Natural killer cell treated with Interleukin-12 subunit alpha and Interleukin-12 subunit beta and Interleukin-15 and Interleukin-18, amount 100 ng/mL, for 72 hours (primary cell): ENCODE data around the gene EZR. TPM values are rescaled to one million over a fixed set of nuclear protein-coding genes. Genes with fewer than 3 reads are reported as not detected.
"Not testable (repeated sequence)": the region's sequence is repeated elsewhere in the genome, so short reads cannot be mapped to it uniquely, and the experiment has no call there.

ENCODE experiments used
- ATAC-seq, 2 donors: fragments of 150-1000 bp; cut with Tn5 transposase in 1 of 2; sonication (Bioruptor Pico), chemical (Tn5 transposase) in 1 of 2; 2 replicates each; pipeline ENCODE4 v1.10.0; 2021
- DNase-seq: peaks from one replicate; pipeline ENCODE4 v3.0.0; 2022; ENCODE audit warnings: low spot score
- H3K27ac Mint-ChIP-seq, 2 donors: 1 replicate in 1 of 2; 2 replicates in 1 of 2; pipeline ENCODE4 v1.8.0; 2022; ENCODE audit warnings: mixed read lengths in 2 of 2, mild to moderate bottlenecking in 1 of 2, moderate library complexity in 1 of 2
- H3K27me3 Mint-ChIP-seq, 2 donors: 1 replicate in 1 of 2; 2 replicates in 1 of 2; pipeline ENCODE4 v1.8.0; 2022; ENCODE audit warnings: mixed read lengths in 2 of 2
- H3K36me3 Mint-ChIP-seq: one replicate; pipeline ENCODE4 v1.8.0; 2022; ENCODE audit warnings: mixed read lengths
- H3K4me1 Mint-ChIP-seq, 2 donors: 1 replicate in 1 of 2; 2 replicates in 1 of 2; pipeline ENCODE4 v1.8.0; 2022; ENCODE audit warnings: low read depth in 2 of 2, mixed read lengths in 2 of 2, mild to moderate bottlenecking in 1 of 2
- H3K4me3 Mint-ChIP-seq: one replicate; pipeline ENCODE4 v1.8.0; 2022; ENCODE audit warnings: mixed read lengths
- H3K9me3 Mint-ChIP-seq: 2 replicates; pipeline ENCODE4 v1.8.0; 2022; ENCODE audit warnings: mixed read lengths
- total RNA-seq, 2 donors: library from RNA; stranded (reverse); gene quantifications; one replicate each; pipeline ENCODE4 v1.2.3, GENCODE V29; 2022

The EZR gene
- total RNA-seq, 2 donors from 2014 or later = 71.0 to 135 TPM

DNA sequence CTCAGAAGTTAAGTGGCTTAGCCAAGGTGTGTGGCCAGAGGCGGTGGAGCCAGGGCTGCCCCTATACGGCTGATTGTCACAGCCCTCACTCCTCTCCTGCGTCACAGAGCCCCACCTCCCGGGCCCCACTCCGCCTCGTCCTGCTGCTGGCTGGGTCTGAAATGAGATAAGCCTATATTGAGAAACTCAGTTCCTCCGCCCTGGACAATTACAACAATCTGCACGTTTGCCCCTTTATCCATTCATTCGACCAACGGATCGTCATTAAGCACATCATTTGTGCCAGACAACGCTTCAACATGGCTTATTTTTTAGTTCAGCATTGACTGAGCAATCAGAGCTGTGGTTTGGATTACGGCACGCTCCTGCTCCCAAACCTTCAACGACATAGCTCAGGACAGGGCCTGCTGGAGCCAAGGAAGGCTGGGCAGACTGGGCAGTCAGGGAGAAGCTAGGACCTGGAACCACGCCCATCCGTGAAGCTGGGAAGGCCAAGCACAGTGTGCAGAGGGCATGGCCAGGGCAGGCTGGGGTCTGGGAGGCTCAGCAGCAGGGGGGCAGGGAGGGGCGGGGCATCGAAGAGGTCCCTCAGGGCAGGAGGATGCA is 16.6 kb upstream of the EZR start:
- Mint-ChIP-seq H3K27me3 (peaks cover 0 to 5% of the 10 kb centered on the region in 2 donors), H3K36me3 (no peaks in the 10 kb centered on the region), H3K4me1 (peaks cover 2 to 4% of the 10 kb centered on the region in 2 donors), H3K9me3 (no peaks in the 10 kb centered on the region), H3K4me3 (no peak overlapping the region), H3K27ac (no peak overlapping the region)
- DNase-seq (no peak), ATAC-seq (peak in 1 of 2 donors; percentile 52)

DNA sequence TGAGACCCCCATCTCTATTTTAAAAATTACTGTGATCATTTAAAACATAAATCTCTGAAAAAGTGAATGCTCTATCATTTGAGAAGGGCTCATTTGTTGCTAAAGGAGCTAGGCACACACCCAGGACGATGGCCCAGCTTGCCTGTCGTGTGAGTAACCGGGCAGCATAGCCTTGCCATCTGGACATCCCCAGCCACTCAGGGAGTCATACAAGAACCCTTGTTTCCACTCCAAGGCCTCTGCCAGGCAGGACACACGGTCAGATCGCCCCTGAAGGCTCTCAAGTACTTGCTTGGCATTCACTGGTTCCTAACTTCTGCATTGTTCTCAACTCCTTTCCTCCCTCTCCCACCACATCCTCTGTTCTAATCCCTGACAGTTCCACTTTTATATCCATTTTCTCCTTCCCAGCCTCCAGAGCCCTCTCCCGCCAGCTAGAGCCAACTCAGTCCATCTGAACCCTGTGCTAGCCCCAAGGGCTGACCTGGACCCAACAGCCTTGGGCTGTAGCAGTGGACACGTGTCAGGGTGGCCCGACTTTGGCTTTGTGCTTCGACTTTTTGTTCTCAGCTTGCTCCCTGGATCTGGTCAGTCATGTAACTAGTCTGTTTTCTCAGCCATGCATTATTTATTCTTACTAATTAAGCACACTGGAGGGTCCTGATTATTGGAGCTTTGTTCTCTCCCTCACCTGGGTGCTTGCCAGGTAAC is 15.7 kb upstream of the EZR start:
- Mint-ChIP-seq H3K27ac (peak overlapping the region in 1 of 2 donors; percentile 9), H3K4me1 (peaks cover 2 to 4% of the 10 kb centered on the region in 2 donors)

DNA sequence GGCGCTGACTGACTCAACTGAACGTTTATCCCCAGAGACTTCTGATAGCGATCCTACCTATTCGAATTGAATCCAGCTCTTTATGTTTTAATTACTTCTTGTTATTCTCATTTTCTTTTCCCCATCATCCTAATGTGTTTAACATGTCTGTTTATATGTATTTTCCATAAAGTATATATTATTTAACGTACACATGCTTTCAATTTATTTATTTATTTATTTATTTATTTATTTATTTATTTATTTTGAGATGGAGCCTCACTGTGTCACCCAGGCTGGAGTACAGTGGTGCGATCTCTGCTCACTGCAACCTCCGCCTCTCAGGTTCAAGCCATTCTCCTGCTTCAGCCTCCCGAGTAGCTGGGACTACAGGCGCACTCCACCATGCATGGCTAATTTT is 13.6 kb upstream of the EZR start:
- not testable (repeated sequence) for H3K27me3 Mint-ChIP-seq, ATAC-seq, H3K27ac Mint-ChIP-seq, DNase-seq, H3K36me3 Mint-ChIP-seq, H3K4me1 Mint-ChIP-seq, H3K4me3 Mint-ChIP-seq, H3K9me3 Mint-ChIP-seq

More for the DNA sequence above, 15.7 kb upstream of the EZR start:
- H3K36me3 Mint-ChIP-seq = no peaks in the 10 kb centered on the region
- ATAC-seq (no peak), DNase-seq (no peak)
- H3K27me3 Mint-ChIP-seq = peaks cover 0 to 5% of the 10 kb centered on the region in 2 donors
- H3K9me3 Mint-ChIP-seq = no peaks in the 10 kb centered on the region
- H3K4me3 Mint-ChIP-seq = no peak overlapping the region

DNA sequence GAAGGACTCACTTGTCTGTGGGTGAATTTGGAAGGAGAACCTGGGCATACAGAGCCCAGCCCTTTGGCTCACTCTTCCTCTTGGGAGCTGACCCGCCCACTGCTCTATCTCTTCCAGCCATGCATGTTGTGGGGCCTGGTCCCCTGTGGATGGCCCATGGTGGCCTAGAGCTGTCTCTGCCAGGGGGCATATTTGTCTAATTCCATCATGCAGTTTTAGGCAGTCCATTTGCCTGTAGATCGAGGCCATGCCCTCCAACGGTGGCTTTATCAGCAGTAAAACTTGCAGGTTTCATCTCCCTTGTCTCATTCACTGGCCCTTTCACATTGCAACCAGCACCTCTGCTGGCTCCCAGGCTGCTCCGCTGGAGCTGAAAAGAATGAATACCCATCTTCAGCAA is 12.9 kb upstream of the EZR start:
- DNase-seq (no peak), ATAC-seq (no peak)
- H3K36me3 Mint-ChIP-seq = no peaks in the 10 kb centered on the region
- H3K4me1 Mint-ChIP-seq = peaks cover 4 to 5% of the 10 kb centered on the region in 2 donors
- H3K4me3 Mint-ChIP-seq = no peak overlapping the region
- H3K27ac Mint-ChIP-seq = no peak overlapping the region
- no peaks in the 10 kb centered on the region for H3K9me3 Mint-ChIP-seq
- H3K27me3 Mint-ChIP-seq = peaks cover 0 to 5% of the 10 kb centered on the region in 2 donors

DNA sequence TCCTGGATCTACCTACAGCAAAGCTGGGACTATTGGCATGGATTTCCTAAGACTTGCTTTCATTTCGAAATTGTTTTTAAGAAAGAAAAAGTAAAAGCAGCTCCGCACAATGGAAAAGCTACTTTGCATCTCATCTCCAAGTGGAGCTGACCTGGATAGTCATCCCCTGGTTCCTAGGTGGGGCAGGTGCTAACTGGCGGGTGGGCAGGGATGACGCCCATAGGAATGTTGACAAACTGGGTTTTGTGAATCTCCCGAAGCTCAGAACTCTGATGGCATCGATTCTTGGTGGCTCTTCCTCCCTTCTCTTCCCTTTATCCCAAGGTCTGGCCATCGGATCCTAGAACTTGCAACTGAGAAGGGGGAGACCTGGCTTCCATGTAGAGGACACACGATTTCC is 12.4 kb upstream of the EZR start:
- no peak overlapping the region for H3K4me3 Mint-ChIP-seq
- H3K36me3 Mint-ChIP-seq = no peaks in the 10 kb centered on the region
- no peak overlapping the region for H3K27ac Mint-ChIP-seq
- ATAC-seq (no peak), DNase-seq (no peak)
- H3K4me1 Mint-ChIP-seq = peaks cover 4 to 5% of the 10 kb centered on the region in 2 donors
- H3K9me3 Mint-ChIP-seq = no peaks in the 10 kb centered on the region
- peaks cover 0 to 5% of the 10 kb centered on the region in 2 donors for H3K27me3 Mint-ChIP-seq

DNA sequence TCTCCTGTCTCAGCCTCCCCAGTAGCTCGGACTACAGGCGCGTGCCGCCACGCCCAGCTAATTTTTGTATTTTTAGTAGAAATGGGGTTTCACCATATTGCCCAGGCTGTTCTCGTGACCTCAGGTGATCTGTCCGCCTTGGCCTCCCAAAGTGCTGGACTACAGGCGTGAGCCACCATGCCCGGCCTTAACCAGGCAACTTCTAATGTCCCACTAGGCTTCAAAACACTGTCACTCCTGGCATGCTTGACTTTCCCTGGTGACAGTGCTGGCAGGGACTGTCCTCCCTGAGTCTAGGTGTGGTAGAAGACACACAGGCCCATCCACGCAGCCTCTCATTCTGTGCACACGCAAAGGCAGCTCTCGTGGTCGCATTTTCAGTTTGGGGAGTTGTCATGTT is 11.6 kb upstream of the EZR start:
- H3K36me3 Mint-ChIP-seq = no peaks in the 10 kb centered on the region
- peaks cover 0 to 5% of the 10 kb centered on the region in 2 donors for H3K27me3 Mint-ChIP-seq
- H3K9me3 Mint-ChIP-seq = no peaks in the 10 kb centered on the region
- DNase-seq (no peak), ATAC-seq (no peak)
- no peak overlapping the region for H3K27ac Mint-ChIP-seq
- peaks cover 2 to 5% of the 10 kb centered on the region in 2 donors for H3K4me1 Mint-ChIP-seq
- no peak overlapping the region for H3K4me3 Mint-ChIP-seq

DNA sequence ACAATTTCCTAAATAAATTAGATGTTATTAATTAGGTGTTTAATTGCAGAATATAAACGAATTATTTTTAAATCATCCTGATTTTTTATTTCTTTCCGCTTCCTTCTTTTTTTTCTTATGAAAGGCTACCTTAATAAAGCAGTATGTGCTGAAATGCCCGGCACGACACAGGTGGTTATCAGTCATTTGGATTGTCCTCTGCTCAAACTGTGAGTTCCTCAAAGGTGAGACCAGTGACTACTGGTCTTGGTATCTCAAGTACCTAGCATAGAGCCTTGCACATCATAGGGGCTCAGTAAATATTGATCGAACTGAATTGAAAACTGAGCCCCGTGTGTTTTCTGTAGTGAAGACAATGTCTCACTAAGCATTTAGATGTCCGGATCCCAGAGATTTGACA is 9.6 kb upstream of the EZR start:
- Mint-ChIP-seq H3K27ac (no peak overlapping the region), H3K9me3 (no peaks in the 10 kb centered on the region), H3K27me3 (no peaks in the 10 kb centered on the region), H3K36me3 (no peaks in the 10 kb centered on the region), H3K4me1 (peaks cover 0 to 5% of the 10 kb centered on the region in 2 donors), H3K4me3 (no peak overlapping the region)
- no peak for DNase-seq
- ATAC-seq = no peak

DNA sequence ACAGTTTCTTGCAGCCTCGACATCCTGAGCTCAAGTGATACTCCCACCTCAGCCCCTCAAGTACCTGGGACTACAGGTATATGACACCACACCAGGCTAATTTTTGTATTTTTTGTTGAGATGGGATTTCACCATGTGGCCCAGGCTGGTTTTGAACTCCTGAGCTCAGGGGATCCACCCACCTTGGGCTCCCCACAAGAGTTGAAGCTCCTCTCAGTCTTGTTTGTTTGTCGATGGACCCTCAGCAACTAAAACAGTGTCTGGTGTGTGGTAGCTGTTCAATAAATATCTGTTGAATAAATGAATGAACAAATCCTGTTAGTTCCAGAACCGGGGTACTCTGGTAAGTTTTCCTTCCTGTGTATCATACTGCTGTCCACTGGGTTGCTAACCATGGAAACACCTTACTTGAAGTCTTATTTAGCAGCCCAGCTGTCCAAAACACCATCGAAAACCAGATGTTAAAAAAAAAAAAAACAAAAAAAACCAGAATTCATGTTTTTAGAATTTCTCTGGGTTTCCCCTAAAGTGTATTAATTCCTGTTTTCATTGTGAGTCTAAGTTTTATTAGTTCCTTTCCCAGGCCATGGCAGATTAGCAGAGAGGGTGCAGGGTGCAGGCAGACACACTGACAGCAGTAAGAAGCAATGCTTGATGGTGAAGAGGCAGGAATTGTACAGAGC is 7.8 kb upstream of the EZR start:
- Mint-ChIP-seq H3K27ac (no peak overlapping the region), H3K36me3 (no peaks in the 10 kb centered on the region), H3K27me3 (no peaks in the 10 kb centered on the region), H3K9me3 (no peaks in the 10 kb centered on the region), H3K4me3 (no peak overlapping the region), H3K4me1 (peaks cover 8 to 12% of the 10 kb centered on the region in 2 donors)
- DNase-seq = no peak
- ATAC-seq = no peak

DNA sequence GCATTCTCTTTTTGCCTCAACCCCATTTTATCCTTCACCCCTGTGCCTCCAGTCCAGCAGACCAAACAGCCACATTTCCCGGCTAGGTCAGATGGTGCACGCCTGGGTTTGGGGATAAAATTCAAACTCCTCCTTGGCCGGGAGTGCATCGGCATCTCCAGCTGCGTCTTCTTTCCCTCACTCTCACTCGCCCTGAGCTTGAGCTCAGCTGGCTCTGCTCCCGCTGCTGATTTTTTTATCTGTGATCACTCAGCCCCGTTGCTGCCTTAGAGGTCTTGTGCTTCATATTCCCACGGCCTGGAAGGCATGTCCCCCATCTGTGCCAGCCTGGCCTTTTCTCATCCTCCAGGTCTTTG is 6.8 kb upstream of the EZR start:
- H3K36me3 Mint-ChIP-seq = no peaks in the 10 kb centered on the region
- H3K27ac Mint-ChIP-seq = no peak overlapping the region
- H3K27me3 Mint-ChIP-seq = no peaks in the 10 kb centered on the region

DNA sequence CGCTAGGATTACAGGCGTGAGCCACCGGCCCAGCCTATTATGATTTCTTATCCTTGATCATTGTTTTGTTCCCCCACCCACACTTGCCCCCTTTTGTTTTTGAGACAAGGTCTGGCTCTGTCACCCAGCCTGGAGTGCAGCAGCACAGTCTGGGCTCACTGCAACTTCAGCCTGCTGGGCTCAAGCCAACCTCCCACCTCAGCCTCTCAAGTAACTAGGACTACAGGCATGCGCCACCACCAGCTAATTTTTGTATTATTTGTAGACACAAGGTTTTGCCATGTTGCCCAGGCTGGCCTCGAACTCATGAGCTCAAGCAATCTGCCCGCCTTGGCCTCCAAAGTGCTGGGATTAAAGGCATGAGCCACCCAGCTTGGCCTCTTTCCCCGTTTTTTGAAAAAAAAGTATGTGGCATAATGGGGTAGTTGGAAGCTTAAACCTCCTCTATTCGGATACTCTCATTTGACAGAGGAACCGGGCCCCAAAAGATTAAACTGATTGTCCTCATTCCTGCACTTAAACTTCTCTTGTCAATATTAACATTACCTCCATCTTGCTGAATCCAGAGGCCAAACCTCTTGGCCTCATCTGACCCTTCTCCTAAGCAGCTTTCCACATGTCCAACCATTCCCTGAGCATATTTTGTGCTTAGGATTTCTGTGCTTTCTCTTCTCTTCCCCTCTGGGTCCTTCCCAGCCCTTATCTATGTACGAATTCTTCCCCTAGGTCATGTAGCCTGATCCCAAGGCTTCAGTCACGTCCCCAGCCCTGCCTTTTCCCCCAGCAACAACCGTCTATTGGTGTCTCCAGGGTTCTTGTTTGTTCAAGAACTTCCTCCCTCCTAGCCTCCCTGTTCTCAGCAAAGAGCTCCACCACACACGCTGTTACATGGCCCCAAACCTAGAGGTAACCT is 6.1 kb upstream of the EZR start:
- ATAC-seq (no peak), DNase-seq (no peak)
- Mint-ChIP-seq H3K4me3 (no peak overlapping the region), H3K27me3 (no peaks in the 10 kb centered on the region), H3K27ac (no peak overlapping the region), H3K36me3 (no peaks in the 10 kb centered on the region), H3K9me3 (no peaks in the 10 kb centered on the region), H3K4me1 (peaks cover 8 to 12% of the 10 kb centered on the region in 2 donors)

More for the DNA sequence above, 6.8 kb upstream of the EZR start:
- DNase-seq (no peak), ATAC-seq (no peak)
- no peak overlapping the region for H3K4me3 Mint-ChIP-seq
- H3K9me3 Mint-ChIP-seq = no peaks in the 10 kb centered on the region
- peaks cover 8 to 12% of the 10 kb centered on the region in 2 donors for H3K4me1 Mint-ChIP-seq

DNA sequence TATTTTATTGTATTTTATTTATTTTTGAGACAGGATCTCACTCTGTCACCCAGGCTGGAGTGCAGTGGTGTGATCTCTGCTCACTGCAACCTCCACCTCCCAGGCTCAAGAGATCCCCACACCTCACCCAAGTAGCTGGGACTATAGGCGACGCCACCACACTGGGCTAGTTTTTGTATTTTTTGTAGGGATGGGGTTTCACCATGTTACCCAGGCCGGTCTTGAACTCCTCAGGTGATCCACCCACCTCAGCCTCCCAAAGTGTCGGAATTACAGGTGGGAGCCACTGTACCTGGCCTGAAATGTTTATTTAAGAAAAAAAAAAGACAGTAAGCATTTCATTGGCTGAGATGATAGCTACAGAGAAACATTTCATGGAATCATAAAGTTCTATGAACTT is 4.4 kb upstream of the EZR start:
- H3K4me3 Mint-ChIP-seq, H3K36me3 Mint-ChIP-seq, H3K27ac Mint-ChIP-seq, ATAC-seq, H3K27me3 Mint-ChIP-seq, H3K9me3 Mint-ChIP-seq, DNase-seq: not testable (repeated sequence)
- peaks cover 13 to 14% of the 10 kb centered on the region in 2 donors for H3K4me1 Mint-ChIP-seq

DNA sequence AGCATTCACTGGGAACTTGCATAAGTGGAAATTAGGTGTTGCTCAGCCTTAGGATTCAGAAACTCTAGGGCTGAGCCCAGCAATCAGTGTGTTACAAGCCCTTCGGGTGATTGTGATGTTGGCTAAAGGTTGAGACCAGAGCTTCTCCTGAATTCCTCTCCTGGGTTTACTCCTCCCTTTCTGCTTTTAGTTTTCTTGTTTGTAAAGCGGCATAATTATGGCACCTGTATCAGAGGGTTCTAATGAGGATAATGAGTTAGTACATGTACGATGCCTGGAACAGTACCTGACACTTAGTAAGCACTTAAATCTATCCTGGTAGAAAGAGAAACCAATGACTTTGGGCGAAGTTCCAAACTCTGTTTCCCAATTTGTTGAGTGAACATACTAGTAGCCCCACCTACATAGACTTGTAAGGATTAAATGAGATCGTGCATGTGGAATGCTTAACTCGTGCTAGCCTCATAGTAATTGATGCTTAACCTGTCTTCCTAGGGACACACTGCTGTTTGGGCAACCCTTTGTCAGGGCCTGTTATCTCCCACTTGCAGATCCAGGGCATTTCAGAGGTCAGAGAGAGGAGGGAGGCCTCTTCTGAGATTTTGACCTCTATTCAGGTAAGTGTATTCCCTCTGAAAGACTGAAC is 932 bp upstream of the EZR start:
- H3K36me3 Mint-ChIP-seq = no peaks in the 10 kb centered on the region
- DNase-seq (no peak), ATAC-seq (no peak)
- no peaks in the 10 kb centered on the region for H3K9me3 Mint-ChIP-seq
- H3K4me1 Mint-ChIP-seq = peaks cover 37 to 42% of the 10 kb centered on the region in 2 donors
- no peaks in the 10 kb centered on the region for H3K27me3 Mint-ChIP-seq
- H3K27ac Mint-ChIP-seq = peak overlapping the region; percentile 29 to 89
- H3K4me3 Mint-ChIP-seq = peak overlapping the region; percentile 76

DNA sequence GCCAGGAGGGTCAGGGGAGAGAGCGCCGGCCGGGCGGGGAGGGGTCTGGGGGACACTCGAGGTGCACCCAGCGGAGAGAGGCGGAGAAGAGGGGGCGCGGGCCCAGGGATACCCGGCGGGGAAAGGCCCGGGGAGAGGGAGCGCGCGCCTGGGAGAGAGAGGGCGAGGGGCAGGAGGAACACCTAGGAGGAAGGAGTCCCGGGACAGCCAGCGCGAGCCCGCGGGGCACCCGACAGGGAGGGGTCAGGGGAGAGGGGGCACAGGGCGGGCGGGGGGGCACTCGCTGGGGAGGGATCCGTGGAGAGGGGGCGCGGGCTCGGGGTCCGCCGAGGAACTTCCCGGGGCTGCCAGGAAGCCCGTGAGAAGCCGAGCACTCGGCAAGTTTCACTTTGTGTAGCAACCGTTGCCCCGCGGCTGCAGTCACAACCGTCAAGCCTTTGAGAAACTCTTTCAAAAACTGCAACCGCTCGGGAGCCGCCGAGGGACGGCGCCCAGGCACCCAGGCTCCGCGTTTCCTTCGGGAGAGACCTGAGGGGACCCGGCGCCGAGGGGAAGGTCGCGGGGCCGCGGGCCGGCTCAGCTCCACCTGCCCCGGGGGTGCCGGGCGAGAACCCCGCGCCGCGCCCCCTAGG is 471 bp downstream of the EZR start:
- Mint-ChIP-seq H3K9me3 (no peaks in the 10 kb centered on the region), H3K27ac (peak overlapping the region; percentile 89), H3K36me3 (no peaks in the 10 kb centered on the region), H3K4me1 (peaks cover 50 to 56% of the 10 kb centered on the region in 2 donors), H3K27me3 (no peaks in the 10 kb centered on the region), H3K4me3 (peak overlapping the region; percentile 88)
- peak; percentile 84 for DNase-seq
- ATAC-seq = peak; percentile 69 to 81
